ENCODE data around the gene FREM2.

GRCh38 chr13:38743466-38743865, 56.6 kb downstream of the FREM2 start:
- TF ChIP-seq TAF1 (IDR thresholded peaks at IDR 0.05; ENCODE audit: borderline replicate concordance, insufficient read depth, low read length) (no peak), POLR2AphosphoS5 (IDR thresholded peaks at IDR 0.05; ENCODE audit: low read depth, low read length) (no peak)
